Fibroblast of lung (primary cell): Measurements from ENCODE around the gene CXCR4.

Experiments used
- CTCF ChIP-seq, 2 donors: IDR thresholded peaks in 1 of 2; conservative IDR thresholded peaks in 1 of 2; 1 replicate in 1 of 2; 2 replicates in 1 of 2; pipeline ENCODE4 v1.5.1; 2011 to 2012; ENCODE audit warnings: low read length in 2 of 2, control low read depth in 1 of 2, inconsistent platforms in 1 of 2, low read depth in 1 of 2, mild to moderate bottlenecking in 1 of 2
- EZH2 ChIP-seq: IDR thresholded peaks from 2 replicates; pipeline ENCODE4 v1.5.1; 2012; ENCODE audit warnings: low read length, control low read depth, mild to moderate bottlenecking; ENCODE audit errors: missing control alignments

GRCh38 chr2:136111711-136112110 is 6.2 kb downstream of the CXCR4 start:
- TF ChIP-seq EZH2 (no peak), CTCF (conservative IDR thresholded peaks at IDR 0.05 in 1 of 2, IDR thresholded peaks at IDR 0.05 in 1 of 2; ENCODE audit: low read depth in 1 of 2, low read length in 2 of 2) (no peak)
